Heart right ventricle (tissue), 16 donors: ENCODE measurements around the gene CD9. TPM values are rescaled to one million over a fixed set of nuclear protein-coding genes. Genes with fewer than 3 reads are reported as not detected.
A peak's percentile ranks its signal among the peaks of the same experiment; 100 is the strongest.

Source experiments
- ATAC-seq, 8 donors: fragments of 200-7000 bp; cut with Tn5 transposase; one replicate each; pipeline ENCODE4 v1.9.1; 2020; ENCODE audit warnings: mild to moderate bottlenecking in 8 of 8, moderate library complexity in 8 of 8, moderate number of reproducible peaks in 1 of 8
- DNase-seq, 2 donors: peaks; one replicate each; pipeline ENCODE4 v3.0.0-alpha.2; 2020
- H3K27ac ChIP-seq, 10 donors: fragments of 200-600 bp; sonication (generic) in 2 of 10; one replicate each; pipeline versions ENCODE4 v1.5.0 to v1.8.0; 2020 to 2022; ENCODE audit warnings: mild to moderate bottlenecking in 3 of 10
- H3K27me3 ChIP-seq, 7 donors: fragments of 200-600 bp; one replicate each; pipeline ENCODE4 v1.8.0; 2021 to 2022; ENCODE audit warnings: mild to moderate bottlenecking in 2 of 7
- H3K36me3 ChIP-seq, 9 donors: fragments of 200-600 bp; sonication (generic) in 1 of 9; one replicate each; pipeline versions ENCODE4 v1.5.0 to v1.8.0; 2020 to 2022; ENCODE audit warnings: mild to moderate bottlenecking in 2 of 9
- H3K4me1 ChIP-seq, 9 donors: fragments of 200-600 bp; sonication (generic) in 1 of 9; one replicate each; pipeline versions ENCODE4 v1.5.0 to v1.8.0; 2020 to 2022; ENCODE audit warnings: mild to moderate bottlenecking in 4 of 9
- H3K4me3 ChIP-seq, 10 donors: fragments of 200-600 bp; sonication (generic) in 2 of 10; one replicate each; pipeline versions ENCODE4 v1.5.0 to v1.8.0; 2020 to 2022; ENCODE audit warnings: mild to moderate bottlenecking in 7 of 10, moderate library complexity in 2 of 10
- H3K9me3 ChIP-seq, 11 donors: fragments of 200-600 bp in 10 of 11; sonication (generic) in 2 of 11; one replicate each; pipeline versions ENCODE4 v1.5.0 to v1.8.0; 2013 to 2022; ENCODE audit warnings: mild to moderate bottlenecking in 2 of 11, control low read depth in 1 of 11, moderate library complexity in 1 of 11
- WGBS, 2 donors: extraction: QIAGEN DNeasy Blood & Tissue Kit; methylation state at CpG; one replicate each; pipeline ENCODE4 v1.1.7; 2013; ENCODE audit warnings: inconsistent platforms in 1 of 2; 5-methylcytosine and 5-hydroxymethylcytosine counted together
- intact Hi-C, 10 donors: fragments of 100-400 bp; cut with DNase I; formaldehyde crosslinking; loops; one replicate each; pipeline versions ENCODE4 v1.11.1 to v1.14.2; 2022
- polyA plus RNA-seq, 2 donors: library from polyadenylated mRNA; stranded (reverse); fragments of 200-250 nt; gene quantifications; one replicate each; pipeline ENCODE4 v1.2.3, GENCODE V29; 2013
- total RNA-seq, 10 donors: library from RNA; stranded (reverse); fragmentation: NEBNext Ultra II Directional in 3 of 10; extraction: Animal tissue kit (Norgen Biotek cat#: 25700) in 3 of 10; gene quantifications; one replicate each; pipeline versions ENCODE4 v1.2.1 to v1.2.4, GENCODE V29; 2021 to 2023
- TF ChIP-seq, protein P1 (sequence below), 9 donors: fragments of 200-600 bp; sonication (generic) in 2 of 9; IDR thresholded peaks; one replicate each; pipeline versions ENCODE4 v1.5.0 to v1.8.0; 2021 to 2022; ENCODE audit warnings: antibody characterized with exemption in 9 of 9, mild to moderate bottlenecking in 5 of 9, moderate library complexity in 1 of 9
- donor health status: Arrhythmogenic right ventricular cardiomyopathy.
- donor health status: ischemic (EF 13 %, LVEDD 7.1; RV severe dilation, severe dysfunction).
- donor health status: healthy with polysubstance abuse.
- donor health status: DM: no; HTN: yes; CAD: no.
- donor health status: DM: no; HTN: no; CAD: no.
- donor health status: ischemic (EF 25% LVEDD 6.9; RV normal size, moderate dysfunction).
- donor health status: ischemic (EF 25% LVEDD 5.7; RV mildly dilated, moderate dysfunction).
- donor health status: healthy.
- donor health status: DM: yes; HTN: yes; CAD: no.
- donor health status: Ischemic cardiomyopathy.
- donor health status: ischemic (EF 35%, LVEDD 5.7; RV mildly dilated, moderate dysfunction).
- donor health status: nonischemic (EF 11% LVEDD 7.7; RV severe dilation, severe dysfunction).
- donor health status: DM: yes; HTN: yes; CAD: no.
- donor health status: PGD.
- donor health status: ischemic (EF 29% LVEDD 5.4; RV normal size, mild dysfunction).
- donor health status: nonischemic (EF 23%, LVEDD 6.1; RV moderate dilation, normal function).

Gene CD9
- total and polyA plus RNA-seq, 12 donors = 24.8 to 109 (median 54.2) TPM

DNA sequence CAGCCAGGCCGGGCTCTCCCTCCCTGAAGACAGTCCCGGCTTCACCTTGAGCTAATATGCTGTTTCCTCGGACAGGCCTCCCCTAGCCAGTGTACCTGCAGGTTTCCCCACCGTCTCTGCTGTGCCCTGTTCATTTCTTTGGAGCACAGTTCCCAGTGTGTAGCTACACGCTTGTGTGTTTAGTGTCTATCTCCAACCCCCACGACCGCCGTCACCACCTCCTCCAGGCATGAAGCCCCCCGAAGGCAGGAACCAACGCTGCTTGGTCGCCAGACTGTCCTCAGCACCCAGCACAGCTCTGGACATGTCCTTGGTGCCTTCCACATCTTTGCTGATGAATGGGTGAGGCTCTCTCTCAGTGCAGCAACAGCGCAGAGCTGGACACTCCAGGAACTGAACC lies 84.1 kb downstream of the CD9 start:
- Histone ChIP-seq H3K4me3 (no peak overlapping the region), H3K36me3 (no peaks in the 10 kb centered on the region), H3K4me1 (peaks cover 1 to 22% (median 10%) of the 10 kb centered on the region in 9 donors), H3K9me3 (no peaks in the 10 kb centered on the region), H3K27ac (no peak overlapping the region), H3K27me3 (peaks cover 0 to 11% (median 0%) of the 10 kb centered on the region in 7 donors)
- ATAC-seq (no peak), DNase-seq (no peak)
- intact Hi-C loops = loop anchor here in 9 of 10 donors (2.0 to 10.0 kb wide), 6 partner anchors 217 to 299 kb away; no protein-coding TSS in a partner anchor
- TF ChIP-seq, protein P1, sequence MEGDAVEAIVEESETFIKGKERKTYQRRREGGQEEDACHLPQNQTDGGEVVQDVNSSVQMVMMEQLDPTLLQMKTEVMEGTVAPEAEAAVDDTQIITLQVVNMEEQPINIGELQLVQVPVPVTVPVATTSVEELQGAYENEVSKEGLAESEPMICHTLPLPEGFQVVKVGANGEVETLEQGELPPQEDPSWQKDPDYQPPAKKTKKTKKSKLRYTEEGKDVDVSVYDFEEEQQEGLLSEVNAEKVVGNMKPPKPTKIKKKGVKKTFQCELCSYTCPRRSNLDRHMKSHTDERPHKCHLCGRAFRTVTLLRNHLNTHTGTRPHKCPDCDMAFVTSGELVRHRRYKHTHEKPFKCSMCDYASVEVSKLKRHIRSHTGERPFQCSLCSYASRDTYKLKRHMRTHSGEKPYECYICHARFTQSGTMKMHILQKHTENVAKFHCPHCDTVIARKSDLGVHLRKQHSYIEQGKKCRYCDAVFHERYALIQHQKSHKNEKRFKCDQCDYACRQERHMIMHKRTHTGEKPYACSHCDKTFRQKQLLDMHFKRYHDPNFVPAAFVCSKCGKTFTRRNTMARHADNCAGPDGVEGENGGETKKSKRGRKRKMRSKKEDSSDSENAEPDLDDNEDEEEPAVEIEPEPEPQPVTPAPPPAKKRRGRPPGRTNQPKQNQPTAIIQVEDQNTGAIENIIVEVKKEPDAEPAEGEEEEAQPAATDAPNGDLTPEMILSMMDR (IDR thresholded peaks at IDR 0.05) = no peak
- WGBS, 2 donors = 88 to 89% methylated on average over 12 of the region's 12 CpGs

DNA sequence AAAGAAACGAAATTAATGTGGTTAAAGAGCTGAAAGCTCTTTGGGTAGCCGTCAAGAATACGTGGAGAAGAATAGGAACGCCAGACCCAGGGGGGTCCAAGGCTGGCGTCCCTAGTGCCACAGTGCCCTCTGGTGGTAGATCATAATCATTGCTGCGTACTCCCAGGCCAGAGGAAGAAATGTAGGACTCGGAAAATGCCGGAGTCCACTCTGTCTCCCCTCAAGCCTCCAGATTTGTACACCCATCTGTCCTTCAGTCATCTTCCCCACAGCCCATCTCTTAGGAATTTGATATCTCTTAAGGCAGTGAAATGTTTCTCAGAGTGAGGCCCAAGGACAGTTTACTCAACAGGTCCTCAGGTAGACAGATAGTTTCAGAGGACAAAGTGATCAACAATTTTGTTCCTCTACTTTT lies 84.9 kb downstream of the CD9 start:
- H3K4me1 ChIP-seq = peaks cover 0 to 14% (median 3%) of the 10 kb centered on the region in 9 donors
- intact Hi-C loops = loop anchor here in 8 of 10 donors (1.0 to 10.0 kb wide), 5 partner anchors 222 to 300 kb away; no protein-coding TSS in a partner anchor

DNA sequence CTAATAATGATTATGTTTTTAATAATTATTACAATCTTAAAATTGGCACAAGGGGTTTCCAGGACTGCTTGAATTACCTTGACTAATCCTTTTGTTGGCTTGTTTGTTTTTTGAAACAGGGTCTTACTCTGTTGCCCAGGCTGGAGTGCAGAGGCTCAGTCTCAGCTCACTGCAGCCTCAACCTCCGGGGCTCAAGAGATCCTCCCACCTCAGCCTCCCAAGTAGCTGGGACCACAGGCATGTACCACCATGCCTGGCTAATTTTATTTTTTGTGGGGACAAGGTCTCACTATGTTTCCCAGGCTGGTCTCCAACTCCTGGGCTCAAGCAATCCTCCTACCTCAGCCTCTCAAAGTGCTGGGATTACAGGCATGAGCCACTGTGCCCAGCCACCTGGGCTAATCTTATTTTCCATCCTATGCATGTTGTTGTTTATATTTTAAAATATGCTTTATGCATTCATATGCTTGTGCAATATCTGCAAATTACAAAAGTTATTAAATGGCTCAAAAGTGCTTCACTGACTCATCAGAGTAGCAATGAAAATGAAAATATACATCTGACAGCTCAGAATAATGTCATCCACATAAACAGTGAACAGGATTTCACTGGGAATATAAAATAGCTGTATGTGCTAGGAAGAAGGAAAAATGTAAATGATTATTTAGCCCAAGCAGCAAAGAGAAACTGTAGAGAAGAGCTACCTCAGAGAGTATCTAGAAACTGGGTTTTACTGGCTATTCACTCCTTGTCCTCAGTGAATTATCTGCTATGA lies 85.5 kb downstream of the CD9 start:
- TF ChIP-seq, protein P1 (IDR thresholded peaks at IDR 0.05) = no peak

More for the DNA sequence above, 84.9 kb downstream of the CD9 start:
- no peak overlapping the region for H3K4me3 ChIP-seq
- peaks cover 0 to 4% (median 0%) of the 10 kb centered on the region in 7 donors for H3K27me3 ChIP-seq
- 1 to 2% methylated on average over 8 of the region's 8 CpGs for WGBS, 2 donors
- no peaks in the 10 kb centered on the region for H3K36me3 ChIP-seq
- no peaks in the 10 kb centered on the region for H3K9me3 ChIP-seq
- TF ChIP-seq, protein P1 (IDR thresholded peaks at IDR 0.05) = peak; percentile 89 to 98 (median 95)
- ATAC-seq (peak; percentile 68 to 91 (median 88)), DNase-seq (peak; percentile 47 to 74)
- H3K27ac ChIP-seq = no peak overlapping the region

More for the DNA sequence above, 85.5 kb downstream of the CD9 start:
- H3K27me3 ChIP-seq = peaks cover 0 to 4% (median 0%) of the 10 kb centered on the region in 7 donors
- H3K27ac ChIP-seq = no peak overlapping the region
- no peaks in the 10 kb centered on the region for H3K9me3 ChIP-seq
- H3K36me3 ChIP-seq = no peaks in the 10 kb centered on the region
- peaks cover 0 to 9% (median 0%) of the 10 kb centered on the region in 9 donors for H3K4me1 ChIP-seq
- DNase-seq = no peak
- no peak for ATAC-seq
- 63 to 75% methylated on average over 1 of the region's 1 CpG for WGBS, 2 donors
- no peak overlapping the region for H3K4me3 ChIP-seq
- intact Hi-C loops = loop anchor here in 8 of 10 donors (1.0 to 10.0 kb wide), 5 partner anchors 222 to 301 kb away; no protein-coding TSS in a partner anchor

Other genes starting within 250 kb of the CD9 start
- gene VWF, start 75.7 kb upstream of the CD9 start, total RNA-seq = 100 to 1,000 TPM; 163 to 480 (median 275) TPM
- 100 to 1,000 TPM; 104 to 254 TPM for gene VWF, start 75.7 kb upstream of the CD9 start, polyA plus RNA-seq
- gene PLEKHG6, start 110.3 kb downstream of the CD9 start, total RNA-seq = 1 to 10 TPM in 2 of 10 donors, under 1 TPM in 3, not detected in 5; 0.13 to 1.9 (median 0.81) TPM
- 1 to 10 TPM; 1.1 to 1.6 TPM for gene PLEKHG6, start 110.3 kb downstream of the CD9 start, polyA plus RNA-seq
- gene TNFRSF1A, start 141.7 kb downstream of the CD9 start, total RNA-seq = 100 to 1,000 TPM in 1 of 10 donors, 10 to 100 TPM in 9; 29.4 to 100 (median 39.2) TPM
- 10 to 100 TPM; 34.4 to 75.7 TPM for gene TNFRSF1A, start 141.7 kb downstream of the CD9 start, polyA plus RNA-seq
- gene SCNN1A, start 175.2 kb downstream of the CD9 start, total RNA-seq = 1 to 10 TPM in 1 of 10 donors, under 1 TPM in 5, not detected in 4; 0.17 to 1.1 (median 0.49) TPM
- under 1 TPM; 0.15 to 0.23 TPM for gene SCNN1A, start 175.2 kb downstream of the CD9 start, polyA plus RNA-seq
- gene LTBR, start 183.8 kb downstream of the CD9 start, total RNA-seq = 10 to 100 TPM; 14.1 to 49.1 (median 20.8) TPM
- 10 to 100 TPM; 37.5 to 38.3 TPM for gene LTBR, start 183.8 kb downstream of the CD9 start, polyA plus RNA-seq
- gene CD27, start 244.6 kb downstream of the CD9 start, total RNA-seq = 1 to 10 TPM in 1 of 10 donors, under 1 TPM in 3, not detected in 6; 0.30 to 3.4 (median 0.32) TPM
- under 1 TPM; 0.28 to 0.59 TPM for gene CD27, start 244.6 kb downstream of the CD9 start, polyA plus RNA-seq